NB4 (cell line): ENCODE data around the gene PSMA8.
"Not testable (repeated sequence)": the region's sequence is repeated elsewhere in the genome, so short reads cannot be mapped to it uniquely, and the experiment has no call there.

Experiments used
- DNase-seq: peaks from one replicate; pipeline ENCODE4 v3.0.0; 2010; ENCODE audit warnings: low read depth
- H3K4me3 ChIP-seq: one replicate; pipeline ENCODE4 v1.5.1; 2011; ENCODE audit warnings: mild to moderate bottlenecking, low read depth, low read length, moderate library complexity
- MYC ChIP-seq: IDR thresholded peaks from 2 replicates; pipeline ENCODE4 v1.6.1; 2011; ENCODE audit warnings: low read depth, low read length
- POLR2A ChIP-seq: IDR thresholded peaks from 2 replicates; pipeline ENCODE4 v1.6.1; 2011; ENCODE audit warnings: mild to moderate bottlenecking; ENCODE audit not compliant: insufficient read length; ENCODE audit errors: extremely low read depth
- TF ChIP-seq, protein P1 (sequence below): IDR thresholded peaks from one replicate; pipeline ENCODE4 v1.5.1; 2012; ENCODE audit warnings: low read depth, low read length
- TF ChIP-seq, protein P2 (sequence below): IDR thresholded peaks from 2 replicates; pipeline ENCODE4 v1.6.1; 2011; ENCODE audit warnings: low read depth, low read length

The PSMA8 gene

DNA sequence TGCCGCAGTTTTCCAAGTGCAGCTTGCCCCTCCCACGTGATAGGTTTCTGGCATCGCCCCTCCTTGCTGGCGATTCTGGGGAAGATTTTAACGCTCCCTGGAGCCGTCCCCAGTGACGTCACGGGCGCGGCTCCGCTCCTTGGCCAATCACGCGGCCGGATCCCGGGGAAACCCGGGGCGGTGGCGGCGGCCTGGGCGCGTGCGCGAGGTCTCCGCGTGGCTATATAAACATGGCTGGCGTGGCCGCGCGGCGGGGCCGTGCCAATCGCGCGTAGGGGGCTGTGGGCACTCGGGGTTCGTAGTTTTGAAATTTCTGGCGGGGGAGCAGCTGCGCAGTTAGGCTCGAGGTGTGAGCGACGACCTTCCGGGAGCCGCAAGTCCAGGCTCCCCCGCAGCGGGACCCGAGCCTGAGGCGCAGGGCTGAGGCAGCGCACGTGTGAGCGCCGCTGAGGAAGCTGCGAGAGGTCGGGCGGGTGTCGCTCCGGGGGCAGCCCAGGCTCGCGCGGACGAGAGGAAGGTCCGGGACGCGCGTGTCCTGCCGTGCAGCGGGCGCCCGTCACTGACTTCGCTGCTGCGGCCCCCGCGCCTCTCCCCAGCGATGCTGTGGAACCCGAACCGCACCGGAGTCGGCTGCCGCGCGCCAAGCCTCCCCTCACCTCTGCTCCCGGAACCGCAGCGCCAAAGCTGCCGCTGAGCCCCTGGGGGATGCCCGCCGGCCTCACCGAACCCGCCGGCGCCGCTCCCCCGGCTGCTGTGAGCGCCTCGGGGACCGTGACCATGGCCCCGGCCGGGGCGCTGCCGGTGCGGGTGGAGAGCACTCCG lies 92.8 kb downstream of the PSMA8 start, which contains the start of gene TAF4B:
TAF4B (plus strand) TSS at position 217 of the 822 bp plus-strand sequence; CDS start at position 706, 489 bp downstream.
- H3K4me3 ChIP-seq, result peak within 1 kb of the TSS; percentile 82
- DNase-seq, result peak; percentile 92
- TF ChIP-seq, protein P1, sequence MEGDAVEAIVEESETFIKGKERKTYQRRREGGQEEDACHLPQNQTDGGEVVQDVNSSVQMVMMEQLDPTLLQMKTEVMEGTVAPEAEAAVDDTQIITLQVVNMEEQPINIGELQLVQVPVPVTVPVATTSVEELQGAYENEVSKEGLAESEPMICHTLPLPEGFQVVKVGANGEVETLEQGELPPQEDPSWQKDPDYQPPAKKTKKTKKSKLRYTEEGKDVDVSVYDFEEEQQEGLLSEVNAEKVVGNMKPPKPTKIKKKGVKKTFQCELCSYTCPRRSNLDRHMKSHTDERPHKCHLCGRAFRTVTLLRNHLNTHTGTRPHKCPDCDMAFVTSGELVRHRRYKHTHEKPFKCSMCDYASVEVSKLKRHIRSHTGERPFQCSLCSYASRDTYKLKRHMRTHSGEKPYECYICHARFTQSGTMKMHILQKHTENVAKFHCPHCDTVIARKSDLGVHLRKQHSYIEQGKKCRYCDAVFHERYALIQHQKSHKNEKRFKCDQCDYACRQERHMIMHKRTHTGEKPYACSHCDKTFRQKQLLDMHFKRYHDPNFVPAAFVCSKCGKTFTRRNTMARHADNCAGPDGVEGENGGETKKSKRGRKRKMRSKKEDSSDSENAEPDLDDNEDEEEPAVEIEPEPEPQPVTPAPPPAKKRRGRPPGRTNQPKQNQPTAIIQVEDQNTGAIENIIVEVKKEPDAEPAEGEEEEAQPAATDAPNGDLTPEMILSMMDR, result no peak
- TF ChIP-seq, protein P2, sequence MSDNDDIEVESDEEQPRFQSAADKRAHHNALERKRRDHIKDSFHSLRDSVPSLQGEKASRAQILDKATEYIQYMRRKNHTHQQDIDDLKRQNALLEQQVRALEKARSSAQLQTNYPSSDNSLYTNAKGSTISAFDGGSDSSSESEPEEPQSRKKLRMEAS, result peak; percentile 86
- TF ChIP-seq POLR2A (peak; percentile 46), MYC (peak; percentile 93)

DNA sequence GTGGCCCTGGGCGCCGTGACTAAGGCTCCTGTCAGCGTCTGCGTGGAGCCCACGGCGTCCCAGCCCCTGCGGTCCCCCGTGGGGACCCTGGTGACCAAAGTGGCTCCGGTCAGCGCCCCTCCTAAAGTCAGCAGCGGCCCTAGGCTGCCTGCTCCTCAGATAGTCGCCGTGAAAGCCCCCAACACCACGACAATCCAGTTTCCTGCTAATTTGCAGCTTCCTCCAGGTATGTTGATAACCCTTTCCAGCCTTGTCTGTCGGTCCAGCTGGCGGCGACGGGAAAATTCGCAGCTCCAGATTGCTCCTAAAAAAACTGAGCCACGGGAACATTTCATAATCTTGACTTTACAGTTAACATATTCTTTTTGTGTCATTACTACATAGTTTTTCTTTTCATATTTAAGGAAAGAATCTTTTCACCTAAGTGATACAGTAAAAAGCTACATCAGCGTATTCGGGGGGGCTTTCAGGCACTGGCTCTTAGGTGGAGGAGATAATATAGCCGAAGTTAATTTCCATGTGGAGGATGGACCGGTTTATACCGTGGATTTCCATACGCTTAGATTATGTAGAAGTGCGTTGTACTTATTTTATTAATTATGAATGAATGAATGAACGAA lies 93.5 kb downstream of the PSMA8 start:
- no peak for DNase-seq
- H3K4me3 ChIP-seq, result peak overlapping the region; percentile 82
- no peak for TF ChIP-seq POLR2A
- TF ChIP-seq, protein P1, result no peak
- TF ChIP-seq MYC, result no peak
- TF ChIP-seq, protein P2, result no peak

DNA sequence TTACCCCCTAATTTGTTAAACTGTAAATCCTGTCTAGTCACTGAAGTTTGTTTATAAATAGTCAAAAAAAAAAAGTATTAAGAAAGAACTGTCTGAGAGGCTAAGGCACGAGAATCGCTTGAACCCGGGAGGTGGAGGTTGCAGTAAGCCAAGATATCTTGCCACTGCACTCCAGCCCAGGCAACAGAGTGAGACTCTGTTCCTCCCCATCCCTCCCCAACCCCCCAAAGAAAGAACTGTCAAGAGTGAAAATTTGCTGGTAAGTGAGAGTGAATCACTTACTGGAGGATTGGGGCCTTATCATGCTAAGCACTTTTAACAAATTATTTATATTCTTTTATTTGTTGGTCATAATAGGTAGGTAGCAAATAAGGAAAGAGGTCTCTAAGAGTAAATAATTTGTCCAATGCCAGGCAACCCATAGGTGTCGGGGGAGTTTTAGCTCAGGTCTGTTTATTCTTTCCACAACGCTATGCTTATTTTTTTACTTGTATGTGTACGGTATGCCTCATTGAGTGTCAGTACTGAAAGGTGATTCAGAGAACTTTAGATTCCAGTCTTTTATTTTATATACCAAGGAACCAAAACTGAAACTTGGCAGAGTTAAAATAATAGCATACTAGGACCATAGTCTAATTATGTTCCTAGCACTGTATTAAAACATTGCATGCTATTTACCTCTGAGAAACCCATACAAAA lies 95.0 kb downstream of the PSMA8 start:
- peak overlapping the region; percentile 82 for H3K4me3 ChIP-seq
- DNase-seq, result no peak
- TF ChIP-seq POLR2A (no peak), MYC (no peak)
- TF ChIP-seq, protein P2, result no peak
- TF ChIP-seq, protein P1, result no peak

DNA sequence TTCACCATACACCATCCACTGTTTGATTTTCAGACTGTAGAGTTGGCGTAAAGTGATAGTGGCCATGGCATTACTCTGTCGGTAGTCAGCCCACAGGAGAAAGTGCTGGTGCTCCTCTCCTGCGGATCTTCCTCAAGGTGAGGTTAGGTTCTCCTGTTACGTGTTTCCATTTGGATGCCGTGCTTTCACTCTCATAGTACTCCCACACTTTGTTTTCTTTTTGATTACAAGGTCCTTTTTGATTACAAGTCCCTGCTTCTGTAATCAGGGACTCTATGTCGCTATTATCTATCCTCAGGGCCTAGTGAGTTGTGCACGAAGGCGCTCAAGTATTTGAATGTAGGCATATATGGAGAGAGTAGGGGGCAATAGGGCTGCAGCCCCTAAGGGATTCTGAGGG lies 96.8 kb downstream of the PSMA8 start:
- DNase-seq, result no peak
- no peak for TF ChIP-seq POLR2A
- no peak overlapping the region for H3K4me3 ChIP-seq

DNA sequence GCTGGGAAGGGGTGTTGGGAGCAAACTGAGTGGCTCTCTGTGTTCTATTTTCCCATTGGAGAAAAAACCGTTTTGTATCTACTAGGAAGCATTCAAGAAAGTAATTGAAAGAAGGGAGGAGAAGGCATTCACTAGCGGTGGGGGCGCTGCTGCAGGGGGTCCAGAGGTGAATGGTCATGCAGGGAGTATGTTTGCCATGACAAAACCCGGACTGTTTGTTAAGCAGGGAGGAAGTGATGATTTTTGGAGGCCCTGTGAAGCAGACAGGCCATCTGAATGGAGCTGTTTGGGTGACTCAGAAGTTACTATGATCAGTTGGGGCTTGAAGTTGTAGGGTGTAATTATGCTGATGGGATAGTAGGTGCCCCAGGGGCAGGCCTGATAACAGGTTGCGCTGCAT lies 99.5 kb downstream of the PSMA8 start:
- H3K4me3 ChIP-seq, result no peak overlapping the region
- DNase-seq, result no peak
- TF ChIP-seq, protein P2, result no peak
- TF ChIP-seq POLR2A (no peak), MYC (no peak)
- TF ChIP-seq, protein P1, result no peak

DNA sequence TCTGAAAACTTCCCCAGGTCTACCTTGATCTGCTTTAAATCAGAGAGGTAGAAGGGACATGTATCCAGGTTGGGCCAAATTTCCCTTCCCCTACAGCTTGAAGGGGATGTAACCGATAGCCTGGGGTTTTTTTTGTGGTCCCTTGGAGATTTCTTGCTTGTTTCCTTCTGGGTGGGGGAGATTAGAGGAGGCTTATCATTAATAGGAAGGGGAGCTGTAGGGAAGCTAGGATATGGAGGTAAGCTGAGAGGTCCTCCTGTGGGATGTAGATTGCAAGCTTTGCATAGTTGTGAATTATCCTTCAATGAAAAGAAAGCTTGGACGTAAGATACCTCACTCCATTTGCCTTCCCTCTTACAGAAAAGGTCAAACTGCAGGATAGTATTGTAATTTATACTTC lies 103.7 kb downstream of the PSMA8 start:
- not testable (repeated sequence) for DNase-seq

DNA sequence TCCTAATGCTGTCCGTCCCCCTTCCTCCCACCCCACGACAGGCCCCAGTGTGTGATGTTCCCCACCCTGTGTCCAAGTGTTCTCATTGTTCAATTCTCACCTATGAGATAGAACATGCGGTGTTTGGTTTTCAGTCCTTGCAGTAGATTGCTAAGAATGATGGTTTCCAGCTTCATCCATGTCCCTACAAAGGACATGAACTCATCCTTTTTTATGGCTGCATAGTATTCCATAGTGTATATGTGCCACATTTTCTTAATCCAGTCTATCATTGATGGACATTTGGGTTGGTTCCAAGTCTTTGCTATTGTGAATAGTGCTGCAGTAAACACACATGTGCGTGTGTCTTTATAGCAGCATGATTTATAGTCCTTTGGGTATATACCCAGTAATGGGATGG lies 105.0 kb downstream of the PSMA8 start:
- DNase-seq, H3K4me3 ChIP-seq: not testable (repeated sequence)

More for the DNA sequence above, 103.7 kb downstream of the PSMA8 start:
- H3K4me3 ChIP-seq, result not testable (repeated sequence)

DNA sequence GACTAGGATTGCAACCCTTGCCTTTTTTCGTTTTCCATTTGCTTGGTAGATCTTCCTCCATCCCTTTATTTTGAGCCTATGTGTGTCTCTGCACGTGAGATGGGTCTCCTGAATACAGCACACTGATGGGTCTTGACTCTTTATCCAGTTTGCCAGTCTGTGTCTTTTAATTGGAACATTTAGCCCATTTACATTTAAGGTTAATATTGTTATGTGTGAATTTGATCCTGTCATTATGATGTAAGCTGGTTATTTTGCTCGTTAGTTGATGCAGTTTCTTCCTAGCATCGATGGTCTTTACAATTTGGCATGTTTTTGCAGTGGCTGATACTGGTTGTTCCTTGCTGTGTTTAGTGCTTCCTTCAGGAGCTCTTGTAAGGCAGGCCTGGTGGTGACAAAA lies 108.7 kb downstream of the PSMA8 start:
- DNase-seq, H3K4me3 ChIP-seq: not testable (repeated sequence)
